HL-60 (cell line): ENCODE measurements around the gene ATP1B4.

ENCODE experiments used
- DNase-seq, 2 experiments: peaks; one replicate each; pipeline ENCODE4 v3.0.0-alpha.2; 2010 to 2020; ENCODE audit warnings: low read depth in 1 of 2, low spot score in 1 of 2
- H3K27ac ChIP-seq: fragments of 250-450 bp; sonication (Bioruptor Pico); replicated peaks from 2 replicates; pipeline ENCODE4 v1.5.1; 2020; ENCODE audit warnings: mild to moderate bottlenecking, moderate library complexity
- H3K27me3 ChIP-seq: fragments of 250-450 bp; sonication (Bioruptor Pico); 2 replicates; pipeline ENCODE4 v1.5.1; 2021; ENCODE audit warnings: mild to moderate bottlenecking, moderate library complexity; ENCODE audit not compliant: insufficient read depth, poor library complexity, severe bottlenecking
- H3K4me3 ChIP-seq: replicated peaks from 2 replicates; pipeline ENCODE4 v1.5.1; 2011; ENCODE audit warnings: mild to moderate bottlenecking, control low read depth, low read length; ENCODE audit not compliant: insufficient read depth
- CTCF ChIP-seq: IDR thresholded peaks from one replicate; pipeline ENCODE4 v1.5.1; 2011; ENCODE audit warnings: low read length, control low read depth, inconsistent platforms; ENCODE audit not compliant: insufficient read depth
- GABPA ChIP-seq: IDR thresholded peaks from 2 replicates; pipeline ENCODE4 v1.6.1; 2012; ENCODE audit warnings: low read depth
- POLR2AphosphoS5 ChIP-seq: IDR thresholded peaks from 2 replicates; pipeline ENCODE4 v1.6.1; 2012; ENCODE audit warnings: low read depth
- SPI1 ChIP-seq: IDR thresholded peaks from 2 replicates; pipeline ENCODE4 v1.6.1; 2012; ENCODE audit warnings: low read depth, mild to moderate bottlenecking, borderline replicate concordance
- TF ChIP-seq, protein P1 (sequence below): IDR thresholded peaks from 2 replicates; pipeline ENCODE4 v1.6.1; 2012; ENCODE audit warnings: low read depth; ENCODE audit not compliant: insufficient replicate concordance

The ATP1B4 gene

DNA sequence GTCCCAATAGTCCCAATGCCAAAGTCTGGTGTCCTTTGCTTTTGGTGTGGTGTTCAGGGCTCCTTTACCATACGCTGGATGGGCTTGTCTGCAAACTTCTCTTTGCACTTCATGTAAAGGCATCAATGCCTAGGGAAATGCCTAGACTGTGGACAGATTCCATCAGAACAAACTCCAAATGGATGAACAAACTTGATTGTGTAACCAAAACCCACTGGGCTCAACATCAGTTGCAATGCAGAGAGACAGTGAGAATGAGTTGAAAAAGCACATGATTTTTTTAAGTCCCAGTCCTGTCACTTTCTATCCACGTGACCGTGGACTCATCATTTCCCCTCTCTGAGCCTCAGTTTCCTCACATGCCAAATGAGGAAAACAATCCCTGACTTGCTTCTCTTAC is 4.9 kb downstream of the ATP1B4 start:
- DNase-seq, result no peak
- TF ChIP-seq, protein P1, sequence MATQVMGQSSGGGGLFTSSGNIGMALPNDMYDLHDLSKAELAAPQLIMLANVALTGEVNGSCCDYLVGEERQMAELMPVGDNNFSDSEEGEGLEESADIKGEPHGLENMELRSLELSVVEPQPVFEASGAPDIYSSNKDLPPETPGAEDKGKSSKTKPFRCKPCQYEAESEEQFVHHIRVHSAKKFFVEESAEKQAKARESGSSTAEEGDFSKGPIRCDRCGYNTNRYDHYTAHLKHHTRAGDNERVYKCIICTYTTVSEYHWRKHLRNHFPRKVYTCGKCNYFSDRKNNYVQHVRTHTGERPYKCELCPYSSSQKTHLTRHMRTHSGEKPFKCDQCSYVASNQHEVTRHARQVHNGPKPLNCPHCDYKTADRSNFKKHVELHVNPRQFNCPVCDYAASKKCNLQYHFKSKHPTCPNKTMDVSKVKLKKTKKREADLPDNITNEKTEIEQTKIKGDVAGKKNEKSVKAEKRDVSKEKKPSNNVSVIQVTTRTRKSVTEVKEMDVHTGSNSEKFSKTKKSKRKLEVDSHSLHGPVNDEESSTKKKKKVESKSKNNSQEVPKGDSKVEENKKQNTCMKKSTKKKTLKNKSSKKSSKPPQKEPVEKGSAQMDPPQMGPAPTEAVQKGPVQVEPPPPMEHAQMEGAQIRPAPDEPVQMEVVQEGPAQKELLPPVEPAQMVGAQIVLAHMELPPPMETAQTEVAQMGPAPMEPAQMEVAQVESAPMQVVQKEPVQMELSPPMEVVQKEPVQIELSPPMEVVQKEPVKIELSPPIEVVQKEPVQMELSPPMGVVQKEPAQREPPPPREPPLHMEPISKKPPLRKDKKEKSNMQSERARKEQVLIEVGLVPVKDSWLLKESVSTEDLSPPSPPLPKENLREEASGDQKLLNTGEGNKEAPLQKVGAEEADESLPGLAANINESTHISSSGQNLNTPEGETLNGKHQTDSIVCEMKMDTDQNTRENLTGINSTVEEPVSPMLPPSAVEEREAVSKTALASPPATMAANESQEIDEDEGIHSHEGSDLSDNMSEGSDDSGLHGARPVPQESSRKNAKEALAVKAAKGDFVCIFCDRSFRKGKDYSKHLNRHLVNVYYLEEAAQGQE, result no peak
- TF ChIP-seq CTCF (no peak), SPI1 (no peak), POLR2AphosphoS5 (no peak), GABPA (no peak)
- no peaks in the 10 kb centered on the region for H3K27me3 ChIP-seq
- H3K27ac ChIP-seq, result no peak overlapping the region
- H3K4me3 ChIP-seq, result no peak overlapping the region

- no peak for DNase-seq
- H3K27ac ChIP-seq, result no peak overlapping the region
- TF ChIP-seq GABPA (no peak), CTCF (no peak), POLR2AphosphoS5 (no peak), SPI1 (no peak)
- TF ChIP-seq, protein P1, result no peak
- no peak overlapping the region for H3K4me3 ChIP-seq
- H3K27me3 ChIP-seq, result no peaks in the 10 kb centered on the region
These were observed 5.7 kb downstream of the ATP1B4 start for GRCh38 chrX:120367402-120368109.

GRCh38 chrX:120372667-120373370 is 10.9 kb downstream of the ATP1B4 start:
- TF ChIP-seq SPI1 (no peak), CTCF (no peak), GABPA (no peak), POLR2AphosphoS5 (no peak)
- TF ChIP-seq, protein P1, result no peak

More at GRCh38 chrX:120372667-120373370, 10.9 kb downstream of the ATP1B4 start:
- Histone ChIP-seq H3K27me3 (no peaks in the 10 kb centered on the region), H3K4me3 (no peak overlapping the region), H3K27ac (no peak overlapping the region)
- no peak for DNase-seq
